HFF-Myc (cell line): ENCODE measurements around the gene HEXB.

Experiments used
- DNase-seq: peaks from one replicate; pipeline ENCODE4 v3.0.0-alpha.2; 2011; ENCODE audit warnings: low read depth; ENCODE audit errors: extremely low read depth
- H3K4me3 ChIP-seq: replicated peaks from 2 replicates; pipeline ENCODE4 v1.5.1; 2011; ENCODE audit warnings: low read depth, mild to moderate bottlenecking, control low read depth, low read length
- CTCF ChIP-seq: IDR thresholded peaks from 2 replicates; pipeline ENCODE4 v1.5.1; 2012; ENCODE audit warnings: mild to moderate bottlenecking, low read depth, low read length, control low read depth; ENCODE audit errors: missing control alignments

The HEXB gene

DNA sequence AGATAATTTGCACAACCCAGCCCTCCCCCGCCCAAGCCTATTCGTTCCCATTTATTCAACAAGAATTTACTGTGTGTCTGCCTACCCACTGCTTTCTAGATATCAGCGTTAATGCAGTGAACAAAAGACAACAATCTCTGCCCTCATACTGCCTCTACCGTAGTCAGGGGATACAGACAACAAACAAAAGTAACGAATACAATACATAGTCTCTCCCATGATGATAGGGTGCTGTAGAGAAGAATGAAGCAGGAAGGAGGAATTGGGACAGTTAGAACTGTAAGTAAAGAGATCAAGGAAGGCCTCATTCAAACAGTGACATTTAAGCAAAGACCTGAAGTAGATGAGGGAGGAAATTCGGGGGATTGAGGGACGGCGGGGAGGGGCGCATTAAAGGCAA is 80.2 kb downstream of the HEXB start:
- DNase-seq, result no peak
- TF ChIP-seq CTCF, result no peak
- peak overlapping the region; percentile 98 for H3K4me3 ChIP-seq

GRCh38 chr5:74765929-74766328 is 80.9 kb downstream of the HEXB start:
- DNase-seq, result no peak
- TF ChIP-seq CTCF, result no peak
- peak overlapping the region; percentile 98 for H3K4me3 ChIP-seq

- TF ChIP-seq CTCF, result no peak
- H3K4me3 ChIP-seq, result peak overlapping the region; percentile 98
- DNase-seq, result no peak
Observed at GRCh38 chr5:74766418-74766848, 81.4 kb downstream of the HEXB start.

- peak within 1 kb of the TSS; percentile 98 for H3K4me3 ChIP-seq
- no peak for TF ChIP-seq CTCF
- peak; percentile 79 for DNase-seq
Observed at GRCh38 chr5:74766849-74767578, 82.0 kb downstream of the HEXB start, which contains the start of the genes GFM2 and NSA2. Gene GFM2, minus strand, starts transcription at chr5:74767117. Its CDS starts 3,375 bp downstream, at chr5:74763742. Gene NSA2, plus strand, starts transcription at chr5:74767249. Its CDS starts 112 bp downstream, at chr5:74767361.

GRCh38 chr5:74767579-74767913 is 82.5 kb downstream of the HEXB start:
- no peak for TF ChIP-seq CTCF
- peak overlapping the region; percentile 98 for H3K4me3 ChIP-seq
- DNase-seq, result no peak
